ENCODE measurements around the gene ANKRD31.

ANKRD31 gene

DNA sequence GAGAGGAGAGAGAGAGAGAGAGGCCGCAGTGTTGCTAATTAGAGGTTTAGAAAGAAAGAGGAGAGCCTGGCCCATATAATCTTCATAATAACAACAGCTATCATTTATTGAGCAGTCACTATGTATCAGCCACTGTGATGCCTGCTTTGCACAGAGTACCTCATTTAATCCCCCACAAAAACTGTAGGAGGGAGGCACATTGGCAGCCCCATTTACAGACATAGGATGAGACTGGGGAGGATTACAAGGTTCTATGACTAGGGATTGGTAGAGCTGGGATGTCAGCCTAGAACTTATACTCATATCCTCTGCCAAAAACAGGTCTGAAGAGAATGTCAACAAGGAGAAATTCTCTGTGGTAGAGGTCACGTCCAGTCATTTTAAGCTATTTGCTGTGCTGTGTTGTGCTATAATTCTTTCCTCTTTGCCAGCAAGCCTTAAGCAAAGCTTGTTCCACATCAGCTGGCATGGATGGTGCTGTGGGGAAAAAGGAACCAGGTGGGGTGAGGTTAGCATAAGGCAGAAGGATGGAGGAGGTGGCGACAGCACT is 177.6 kb downstream of the ANKRD31 start:
- DNase-seq (ENCODE audit: low read depth, low spot score) = no peak

DNA sequence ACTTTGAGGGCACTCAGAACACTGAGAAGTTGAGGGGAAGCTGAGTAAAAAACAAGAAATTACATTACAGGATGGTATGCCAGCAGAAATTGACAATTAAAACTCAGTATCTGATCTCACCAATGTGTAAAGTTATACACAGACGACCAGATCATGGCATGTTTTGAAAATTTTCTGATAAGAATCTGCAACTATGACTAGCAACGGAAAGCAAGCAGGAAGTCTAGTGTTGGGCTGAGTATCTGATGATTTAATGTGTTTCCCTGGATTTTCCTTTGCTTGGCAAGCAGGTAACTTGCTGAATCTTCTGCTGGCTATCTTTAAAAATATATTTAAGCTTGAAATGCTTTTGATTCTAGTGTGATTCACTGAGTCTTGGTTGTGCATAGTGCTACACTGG is 179.1 kb downstream of the ANKRD31 start:
- DNase-seq (ENCODE audit: low read depth, low spot score) = no peak

DNA sequence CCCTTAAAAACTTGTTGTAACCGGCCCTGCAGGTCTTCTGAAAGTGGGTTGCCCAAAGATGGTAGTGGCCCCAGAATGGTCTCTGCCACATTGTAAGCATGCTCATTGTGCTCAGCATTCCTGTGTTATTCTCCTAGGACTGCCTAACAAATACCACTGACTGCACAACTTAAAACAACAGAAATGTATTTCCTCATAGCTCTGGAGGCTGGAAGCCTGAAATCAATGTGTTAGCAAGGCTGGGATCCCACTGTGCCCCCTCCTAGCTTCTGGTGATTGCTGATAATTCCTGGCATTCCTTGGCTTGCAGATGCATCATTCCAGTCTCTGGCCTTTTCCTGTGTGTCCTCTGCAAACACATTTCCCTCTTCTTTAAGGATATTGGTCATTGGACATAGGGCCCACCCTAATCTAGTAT is 180.9 kb downstream of the ANKRD31 start:
- DNase-seq (ENCODE audit: low read depth, low spot score) = peak; percentile 95

DNA sequence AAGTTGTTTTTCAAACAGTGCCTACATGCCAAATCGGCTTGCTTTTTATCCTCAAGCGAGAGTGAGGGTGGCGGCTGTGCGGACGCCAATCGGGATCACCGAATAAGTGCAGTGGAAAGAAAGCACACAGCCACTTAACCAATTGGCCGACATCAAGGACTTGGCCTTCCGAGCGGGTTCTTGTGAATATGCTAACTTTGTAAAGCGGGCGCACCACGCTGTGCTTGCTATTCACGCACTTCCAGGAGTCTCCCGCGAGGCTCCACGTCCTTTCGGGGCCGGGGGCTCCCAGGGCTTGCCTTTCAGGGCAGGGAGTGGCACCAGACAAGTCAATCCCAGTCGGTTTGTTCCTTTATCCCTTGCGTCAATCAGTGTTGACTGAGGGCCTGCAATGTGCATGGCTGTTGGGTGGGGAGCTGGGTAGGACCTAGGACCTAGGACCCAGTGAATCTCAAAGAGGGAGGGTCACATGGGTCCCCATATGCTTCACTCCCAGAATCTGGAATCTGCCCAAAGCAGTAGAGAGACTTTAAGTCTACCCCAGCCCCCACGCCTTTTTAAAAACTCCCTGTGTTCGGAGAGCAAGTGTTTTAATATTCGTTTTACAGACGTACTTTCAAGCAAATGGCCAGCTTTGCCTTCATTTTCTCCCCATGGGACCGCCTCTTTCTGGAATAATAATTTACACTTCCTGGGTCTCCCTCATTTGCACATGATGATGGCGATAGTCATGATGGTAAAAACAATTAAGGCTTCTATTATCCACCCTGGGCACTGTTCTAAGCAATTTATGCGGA is 182.3 kb downstream of the ANKRD31 start:
- peak; percentile 80 for DNase-seq (ENCODE audit: low read depth, low spot score)

DNA sequence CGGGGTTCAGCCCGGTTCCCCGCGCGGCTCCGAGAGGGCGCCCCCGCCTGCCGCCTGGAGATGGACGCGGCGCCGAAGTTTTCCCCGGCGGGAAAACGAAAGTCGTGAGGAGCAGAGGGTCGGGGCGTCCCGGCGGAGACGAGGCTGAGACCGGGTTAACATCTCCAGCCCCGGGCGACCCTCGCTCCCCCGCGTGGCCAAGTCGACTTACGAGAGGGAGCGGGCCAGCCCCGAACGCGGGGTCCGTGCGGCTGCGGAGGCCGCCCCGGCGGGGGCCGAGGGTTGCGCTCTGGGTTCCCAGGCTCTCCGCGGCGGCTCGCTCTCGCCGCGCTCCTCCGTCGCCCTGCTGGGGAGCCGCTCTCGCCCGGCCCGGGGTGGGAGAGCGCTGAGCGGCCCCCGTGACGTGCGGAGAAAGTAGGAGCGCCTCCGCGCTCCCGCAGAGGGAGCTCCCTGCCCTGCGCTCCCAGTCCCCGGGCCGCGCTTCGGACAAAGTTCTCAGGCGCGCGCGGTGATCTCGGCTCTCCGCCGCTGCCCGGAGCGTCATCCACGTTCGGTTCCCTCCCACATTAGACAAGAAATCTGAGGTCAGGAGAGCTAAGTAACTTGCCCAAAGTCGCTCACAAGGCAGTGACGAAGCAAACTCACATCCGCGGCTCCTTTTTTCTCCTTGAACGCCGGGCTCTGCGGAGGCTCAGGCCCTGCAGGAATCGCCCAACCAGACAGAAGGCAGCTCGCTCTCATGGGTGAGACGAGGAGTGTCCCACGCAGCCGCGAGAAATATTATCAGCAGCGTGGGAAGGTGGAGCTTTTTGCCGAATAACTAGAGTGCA is 183.2 kb downstream of the ANKRD31 start:
- no peak for DNase-seq (ENCODE audit: low read depth, low spot score)

DNA sequence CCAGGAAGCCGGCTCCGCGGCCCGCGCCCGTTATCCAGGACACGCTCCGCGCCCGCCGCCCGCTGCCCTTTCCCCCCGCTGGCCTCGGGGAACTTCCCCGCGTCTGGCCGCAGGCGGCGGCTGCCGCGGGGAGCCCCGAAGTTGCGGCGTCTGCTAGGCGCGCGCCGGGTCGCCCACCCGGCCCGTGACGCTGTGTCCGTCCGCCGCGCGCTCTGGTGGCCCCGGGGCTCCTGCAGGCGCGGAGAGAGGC is 183.7 kb downstream of the ANKRD31 start:
- no peak for DNase-seq (ENCODE audit: low read depth, low spot score)

DNA sequence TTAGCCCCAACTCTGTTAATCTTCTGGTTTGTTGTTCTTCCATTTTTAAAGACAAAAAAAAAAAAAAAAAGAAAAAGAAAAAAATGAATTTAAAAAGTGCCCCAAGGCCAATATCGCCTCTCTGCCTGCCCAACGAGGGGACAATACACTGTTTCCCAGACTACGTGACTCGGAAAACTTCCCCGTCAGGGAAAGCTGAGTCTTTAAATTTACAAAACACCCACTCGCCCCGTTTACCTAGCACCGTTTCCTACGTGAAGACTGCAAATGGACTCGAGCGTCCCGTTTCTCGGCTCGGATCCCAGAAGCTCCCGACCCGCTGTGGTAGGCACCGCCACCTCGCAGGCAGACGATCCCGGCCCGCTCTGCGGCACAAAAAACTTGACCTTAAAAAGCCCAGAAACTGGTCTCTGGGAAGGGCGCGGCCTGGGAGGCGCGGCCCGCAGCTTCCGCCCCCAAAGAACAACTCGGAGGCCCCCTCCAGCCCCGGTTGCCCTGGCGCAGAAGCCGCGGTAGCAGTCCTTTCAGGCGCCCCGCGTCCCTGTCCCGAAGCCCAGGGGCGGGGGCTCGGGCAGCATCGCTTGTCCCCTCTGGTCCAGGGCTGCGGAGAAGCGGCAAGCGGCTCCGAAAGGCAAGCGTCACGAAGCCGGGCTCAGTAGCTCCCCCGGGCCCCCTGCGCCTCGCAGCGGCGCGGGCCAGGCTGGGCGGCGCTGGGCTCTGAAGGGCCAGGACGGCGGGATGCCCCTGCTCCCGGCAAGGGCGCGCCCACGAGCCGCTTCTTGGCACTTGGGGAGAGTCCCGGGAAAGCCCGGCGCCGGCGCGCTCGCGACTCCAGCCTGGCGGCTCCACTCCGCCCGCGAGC is 184.3 kb downstream of the ANKRD31 start, which contains the start of gene GCNT4:
Gene GCNT4 (minus strand): TSS at position 367 of the 862 bp plus-strand sequence. CDS start 22,521 bp downstream, outside the sequence.
- no peak for DNase-seq (ENCODE audit: low read depth, low spot score)

DNA sequence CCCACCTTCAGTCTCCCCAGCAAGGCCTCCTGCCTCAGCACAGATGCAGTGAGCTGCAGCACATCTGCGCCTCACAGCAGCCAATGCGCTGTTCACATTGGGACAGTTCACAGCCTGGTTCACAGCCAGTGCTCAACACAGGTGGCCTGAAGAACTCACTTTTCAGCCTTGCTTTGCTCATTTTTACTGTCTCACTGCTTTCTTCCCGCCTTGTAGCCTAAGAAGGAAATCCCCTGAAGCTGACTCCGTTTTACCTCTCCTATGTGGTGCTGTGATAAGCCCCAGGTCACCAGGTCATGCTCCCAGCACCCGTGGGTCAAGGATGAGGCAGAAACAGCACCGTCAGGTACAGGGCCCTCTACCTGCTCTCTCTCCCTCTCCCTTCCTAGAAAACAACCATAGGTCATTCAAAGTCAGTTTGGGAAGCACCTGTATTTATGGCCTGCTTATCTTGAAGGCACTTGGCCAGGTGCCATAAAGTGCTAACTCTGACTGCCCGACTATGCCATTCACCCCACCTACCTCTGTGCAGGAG is 185.4 kb downstream of the ANKRD31 start:
- DNase-seq (ENCODE audit: low read depth, low spot score) = no peak

DNA sequence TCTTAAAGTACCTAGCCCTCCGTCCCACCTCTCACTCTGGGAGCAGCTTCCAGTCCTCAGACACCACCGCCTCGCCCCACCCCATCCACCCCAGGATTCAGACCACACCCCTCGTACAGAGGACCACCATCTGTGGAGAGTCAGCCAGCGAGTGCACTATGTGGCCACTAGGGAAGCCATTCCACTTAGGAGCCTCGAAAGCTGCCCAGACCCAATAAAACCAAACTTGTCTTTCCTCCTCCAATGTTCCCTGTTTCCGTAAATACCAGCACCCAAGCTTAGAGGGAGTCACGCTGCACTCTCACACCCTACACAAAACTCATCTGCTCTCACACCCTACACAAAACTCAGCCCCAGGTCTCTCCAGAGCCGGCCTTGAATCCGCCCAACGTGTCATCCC is 186.3 kb downstream of the ANKRD31 start:
- no peak for DNase-seq (ENCODE audit: low read depth, low spot score)

DNA sequence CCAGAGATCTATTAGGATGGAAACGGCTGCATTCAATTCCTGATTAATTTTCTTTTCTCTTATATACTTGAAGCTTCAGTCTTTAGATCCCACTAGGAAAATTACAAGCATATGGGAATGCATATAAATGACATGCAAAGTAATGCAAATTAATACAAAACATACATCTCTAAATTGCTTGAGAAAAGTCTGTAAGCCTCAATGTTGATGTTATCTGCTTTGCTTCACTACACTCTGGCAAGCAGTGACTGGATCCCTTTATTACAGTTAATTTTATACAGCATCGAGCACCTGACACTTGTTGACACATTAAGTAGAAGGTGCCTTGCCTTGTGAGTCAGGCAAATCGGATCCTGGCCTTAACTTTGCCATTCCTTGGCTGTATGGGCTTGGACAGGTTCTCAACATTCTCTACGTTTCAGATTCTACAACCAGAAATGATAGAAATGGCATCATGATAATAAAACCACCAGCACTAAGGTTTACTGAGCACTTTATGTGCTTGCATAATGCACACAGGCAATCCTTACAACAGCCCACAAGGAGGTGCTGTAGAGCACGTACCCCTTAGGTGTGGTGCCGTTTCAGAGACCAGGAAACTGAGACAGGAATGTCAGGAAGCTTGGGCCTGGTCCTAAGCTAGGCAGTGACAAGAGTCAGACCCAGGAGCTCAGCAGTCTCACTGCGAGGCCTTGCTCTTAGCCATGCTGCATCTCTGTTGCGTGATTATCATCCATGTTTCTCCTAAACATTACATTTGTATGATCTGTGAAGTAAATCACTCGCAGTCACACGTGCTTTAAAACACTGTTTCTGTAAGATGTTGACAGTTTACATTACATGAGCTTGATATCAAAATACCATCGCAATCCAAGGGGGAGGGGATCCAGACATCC is 187.0 kb downstream of the ANKRD31 start:
- DNase-seq (ENCODE audit: low read depth, low spot score) = peak; percentile 70

DNA sequence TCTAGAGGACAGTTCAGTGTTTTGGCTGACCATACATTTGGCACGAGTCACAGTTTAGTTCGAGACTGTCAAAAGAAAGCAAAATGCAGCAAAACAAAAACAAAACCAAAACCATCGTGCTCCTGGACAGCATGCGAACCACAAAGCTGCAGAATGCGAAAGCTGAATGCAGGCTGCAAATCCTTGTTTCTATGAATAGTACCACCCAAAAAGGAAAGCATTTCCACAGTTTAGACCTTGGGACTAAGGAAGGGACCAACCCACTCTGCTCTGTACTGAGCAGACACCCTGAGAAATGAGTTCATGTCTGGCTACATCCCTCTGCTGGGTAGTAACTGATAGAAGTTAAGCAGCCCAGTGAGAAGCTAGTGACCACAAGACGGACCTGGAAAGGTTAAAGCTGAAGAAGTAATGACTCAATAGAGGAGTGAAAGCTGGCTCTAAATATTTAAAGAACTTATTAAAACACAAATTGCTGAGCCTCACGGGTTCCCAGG is 188.2 kb downstream of the ANKRD31 start:
- DNase-seq (ENCODE audit: low read depth, low spot score) = no peak

DNA sequence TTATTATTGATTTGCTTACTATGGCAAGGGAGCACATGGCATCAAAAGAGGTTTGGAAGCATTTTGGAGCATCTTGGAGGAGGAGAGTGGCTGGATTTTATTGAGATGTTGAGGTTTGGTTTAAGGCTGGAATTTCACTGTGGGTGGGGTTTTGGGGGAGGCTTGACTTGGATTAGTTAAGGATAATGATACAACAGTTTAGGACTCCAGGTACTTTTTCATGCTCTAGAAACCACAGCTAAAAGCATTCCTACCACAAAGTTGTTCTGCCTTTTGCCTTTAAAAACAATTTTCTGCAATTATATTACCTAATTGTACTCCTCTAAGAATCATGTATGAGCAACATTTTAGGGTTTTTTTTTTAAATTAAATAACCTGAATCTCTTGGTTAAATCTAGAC is 189.3 kb downstream of the ANKRD31 start:
- no peak for DNase-seq (ENCODE audit: low read depth, low spot score)

DNA sequence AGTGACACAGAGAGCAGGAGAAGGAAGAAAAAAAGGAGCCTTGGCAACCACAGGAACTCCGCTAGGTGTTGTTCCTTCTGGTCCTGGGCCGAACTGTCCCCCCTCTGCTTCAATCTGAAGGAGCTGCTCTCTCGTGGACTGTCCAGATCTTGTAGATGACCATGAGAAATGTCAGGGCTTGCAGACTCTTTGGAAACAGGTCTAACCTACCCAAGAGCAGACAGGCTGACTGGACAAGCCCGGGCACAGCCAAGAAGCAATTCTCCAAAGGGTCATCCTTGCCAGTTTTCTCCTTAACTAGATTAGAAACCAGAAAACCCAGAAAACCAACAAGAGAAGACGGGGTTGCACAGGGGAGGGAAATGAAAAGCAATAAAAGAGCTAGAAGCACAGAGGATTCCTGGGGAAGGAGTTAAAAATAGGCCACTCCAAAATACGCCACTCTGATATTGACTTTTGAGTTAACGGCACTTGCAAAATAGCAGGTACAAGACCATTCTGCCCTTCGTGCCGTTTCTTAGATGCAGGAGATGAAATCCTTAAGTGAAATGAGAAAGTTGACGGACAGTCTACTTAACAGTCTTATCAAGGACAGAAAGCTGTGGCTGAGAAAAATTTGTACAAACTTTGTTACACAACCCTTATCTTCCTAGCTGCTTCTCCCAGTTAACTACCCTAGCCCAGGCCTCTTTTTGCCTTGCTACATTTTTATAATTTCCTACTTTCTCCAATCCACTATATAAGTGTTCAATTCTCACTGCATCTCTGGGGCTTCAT is 190.1 kb downstream of the ANKRD31 start:
- no peak for DNase-seq (ENCODE audit: low read depth, low spot score)

DNA sequence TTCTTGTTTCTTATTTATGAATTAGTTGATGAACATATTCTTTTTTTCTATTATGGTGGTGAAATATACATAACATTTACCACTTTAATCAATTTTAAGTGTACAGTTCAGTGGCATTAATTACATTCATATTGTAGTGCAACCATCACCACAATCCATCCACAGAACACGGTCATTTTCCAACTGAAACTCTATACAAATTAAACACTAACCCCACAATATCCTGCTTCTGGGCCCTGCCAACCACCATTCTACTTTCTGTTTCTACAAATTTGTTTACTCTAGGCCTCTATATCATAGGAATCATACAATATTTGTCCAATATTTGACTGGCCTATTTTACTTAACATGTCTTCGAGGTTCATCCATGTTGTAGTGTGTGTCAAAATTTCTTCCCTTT is 191.6 kb downstream of the ANKRD31 start:
- no peak for DNase-seq (ENCODE audit: low read depth, low spot score)

DNA sequence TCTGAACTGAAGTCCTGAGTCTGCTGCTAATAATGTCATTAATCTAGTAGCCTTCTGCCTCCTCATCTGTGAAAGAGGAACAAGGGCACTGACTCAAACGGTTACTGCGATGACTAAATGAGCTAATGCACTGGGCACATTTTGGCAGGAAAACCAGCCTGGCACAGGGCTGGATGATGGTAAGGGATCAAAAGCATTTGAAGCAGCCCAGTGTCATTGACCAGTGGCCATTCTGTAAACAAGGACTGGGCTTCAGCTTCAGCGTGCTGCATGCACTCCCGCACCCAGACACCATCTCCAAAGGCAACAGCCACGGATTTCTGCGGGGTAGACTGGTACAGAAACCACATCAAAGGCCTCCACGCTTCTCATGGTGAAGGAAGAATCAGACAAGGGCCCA is 192.3 kb downstream of the ANKRD31 start:
- DNase-seq (ENCODE audit: low read depth, low spot score) = no peak

DNA sequence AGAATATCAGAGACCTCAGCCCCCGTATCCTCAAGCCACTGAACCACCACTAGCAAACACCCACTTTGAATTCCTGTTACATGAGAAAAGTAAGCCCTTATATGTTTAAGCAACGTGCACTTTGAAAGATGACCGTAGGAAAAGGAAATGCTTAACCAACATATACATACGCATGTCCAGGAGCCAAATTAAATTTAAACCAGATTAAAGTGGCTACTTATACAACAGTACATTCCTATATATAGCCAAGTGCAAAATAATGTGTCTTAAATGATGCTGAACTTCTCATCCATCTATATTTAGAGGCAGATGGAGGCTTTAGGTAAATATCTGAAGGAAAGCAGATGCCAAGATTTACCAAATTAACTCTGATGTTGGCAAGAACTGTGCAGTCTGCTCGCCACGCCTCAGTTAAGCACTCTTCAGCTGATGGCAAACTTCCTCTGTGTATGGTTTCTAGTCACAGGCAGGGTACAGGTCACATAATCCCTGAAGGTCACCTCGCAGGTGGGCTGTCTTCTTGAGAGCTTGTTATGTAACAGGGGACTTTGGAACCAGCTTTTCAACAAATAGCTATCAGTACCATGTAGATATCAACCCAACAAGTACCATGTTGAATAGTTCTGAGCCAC is 192.9 kb downstream of the ANKRD31 start:
- no peak for DNase-seq (ENCODE audit: low read depth, low spot score)

DNA sequence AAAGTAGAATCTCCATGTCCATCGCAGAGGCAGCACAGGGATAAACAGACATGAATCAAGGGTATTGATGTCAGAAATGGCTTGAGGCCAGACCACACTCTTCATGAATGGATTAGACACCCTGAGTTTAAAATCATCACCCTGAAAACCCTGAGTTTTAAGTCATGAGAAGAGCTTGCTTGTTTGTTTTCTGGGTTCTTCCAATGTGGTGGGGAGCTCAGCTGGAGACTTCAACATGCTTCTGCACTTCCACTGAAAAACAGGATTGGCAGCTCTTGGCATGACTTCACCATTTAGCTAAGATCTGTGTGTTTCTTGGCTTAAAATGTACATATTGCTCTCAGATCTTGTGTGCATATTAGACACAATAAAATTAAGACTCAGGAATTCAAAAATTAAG is 194.2 kb downstream of the ANKRD31 start:
- DNase-seq (ENCODE audit: low read depth, low spot score) = no peak

DNA sequence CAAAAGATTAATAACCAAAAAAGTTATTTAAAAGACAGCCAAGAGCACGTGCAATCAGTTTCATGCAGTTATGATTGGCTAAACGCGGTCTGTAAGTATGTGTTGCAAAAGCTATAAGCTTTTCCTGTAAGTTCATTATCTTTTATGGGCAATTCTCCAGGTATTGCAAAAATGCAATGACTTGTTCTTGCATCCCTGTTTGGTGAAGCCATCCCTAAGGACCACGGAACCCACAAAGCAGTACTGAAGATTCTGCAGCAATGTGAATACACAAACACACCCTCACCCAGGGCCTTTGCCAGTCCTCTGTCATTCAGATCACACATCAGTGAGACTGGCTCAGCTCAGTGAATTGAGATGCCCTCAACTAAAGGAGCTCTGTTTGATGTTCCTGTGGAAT is 195.7 kb downstream of the ANKRD31 start:
- no peak for DNase-seq (ENCODE audit: low read depth, low spot score)

DNA sequence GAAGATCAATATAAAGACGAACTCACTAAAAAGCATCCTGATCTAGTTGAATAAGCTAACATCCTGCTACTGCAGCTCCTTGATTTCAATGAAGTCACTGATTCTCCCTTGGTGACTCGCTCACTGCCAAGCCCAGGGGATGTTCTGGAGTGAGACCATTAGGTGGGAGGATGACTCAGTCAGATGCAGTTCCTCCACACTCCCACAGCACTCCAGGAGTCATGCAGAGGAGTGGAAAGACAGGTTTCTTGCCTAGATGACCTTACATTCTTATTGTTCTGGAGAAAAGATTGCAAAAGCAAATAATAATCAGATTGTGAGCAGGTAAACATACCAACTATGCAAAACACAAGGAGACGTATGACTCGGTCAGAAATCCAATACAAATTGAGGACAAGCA is 199.6 kb downstream of the ANKRD31 start:
- no peak for DNase-seq (ENCODE audit: low read depth, low spot score)
